ENCODE measurements around the gene PFDN4.

DNA sequence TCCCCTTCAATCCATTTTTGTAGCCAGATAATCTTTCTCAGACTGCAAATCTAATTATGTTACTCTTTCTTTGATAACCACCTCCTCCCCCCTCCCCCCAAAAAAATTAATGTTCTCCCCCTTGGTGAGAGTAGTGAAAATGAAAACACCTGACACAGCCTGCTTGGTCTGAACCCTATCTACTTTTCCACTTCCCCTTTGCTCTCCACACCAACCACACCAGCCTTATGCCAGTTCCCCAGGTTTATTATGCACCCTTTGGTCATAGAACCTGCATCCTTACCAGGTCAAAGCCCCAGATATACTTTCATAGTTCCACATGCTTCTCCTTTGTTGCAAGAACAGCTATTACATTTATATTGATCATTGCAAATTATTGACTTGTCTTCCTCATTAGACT lies 19.4 kb downstream of the PFDN4 start:
- TF ChIP-seq POLR2A (IDR thresholded peaks at IDR 0.05; ENCODE audit: low read depth, low read length) (no peak), CTCF (conservative IDR thresholded peaks at IDR 0.05; ENCODE audit: low read depth, low read length) (no peak)
- TF ChIP-seq, protein P1, sequence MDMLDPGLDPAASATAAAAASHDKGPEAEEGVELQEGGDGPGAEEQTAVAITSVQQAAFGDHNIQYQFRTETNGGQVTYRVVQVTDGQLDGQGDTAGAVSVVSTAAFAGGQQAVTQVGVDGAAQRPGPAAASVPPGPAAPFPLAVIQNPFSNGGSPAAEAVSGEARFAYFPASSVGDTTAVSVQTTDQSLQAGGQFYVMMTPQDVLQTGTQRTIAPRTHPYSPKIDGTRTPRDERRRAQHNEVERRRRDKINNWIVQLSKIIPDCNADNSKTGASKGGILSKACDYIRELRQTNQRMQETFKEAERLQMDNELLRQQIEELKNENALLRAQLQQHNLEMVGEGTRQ (IDR thresholded peaks at IDR 0.05; ENCODE audit: low read depth, low read length): no peak
